HL-60 (cell line): ENCODE data around the gene EGFR.

Experiments used
- DNase-seq, 2 experiments: peaks; one replicate each; pipeline ENCODE4 v3.0.0-alpha.2; 2010 to 2020; ENCODE audit warnings: low read depth in 1 of 2, low spot score in 1 of 2
- H3K27ac ChIP-seq: fragments of 250-450 bp; sonication (Bioruptor Pico); replicated peaks from 2 replicates; pipeline ENCODE4 v1.5.1; 2020; ENCODE audit warnings: mild to moderate bottlenecking, moderate library complexity
- H3K27me3 ChIP-seq: fragments of 250-450 bp; sonication (Bioruptor Pico); 2 replicates; pipeline ENCODE4 v1.5.1; 2021; ENCODE audit warnings: mild to moderate bottlenecking, moderate library complexity; ENCODE audit not compliant: insufficient read depth, poor library complexity, severe bottlenecking
- H3K4me3 ChIP-seq: replicated peaks from 2 replicates; pipeline ENCODE4 v1.5.1; 2011; ENCODE audit warnings: mild to moderate bottlenecking, control low read depth, low read length; ENCODE audit not compliant: insufficient read depth
- CTCF ChIP-seq: IDR thresholded peaks from one replicate; pipeline ENCODE4 v1.5.1; 2011; ENCODE audit warnings: low read length, control low read depth, inconsistent platforms; ENCODE audit not compliant: insufficient read depth
- GABPA ChIP-seq: IDR thresholded peaks from 2 replicates; pipeline ENCODE4 v1.6.1; 2012; ENCODE audit warnings: low read depth
- POLR2AphosphoS5 ChIP-seq: IDR thresholded peaks from 2 replicates; pipeline ENCODE4 v1.6.1; 2012; ENCODE audit warnings: low read depth
- REST ChIP-seq: IDR thresholded peaks from 2 replicates; pipeline ENCODE4 v1.6.1; 2012; ENCODE audit warnings: low read depth; ENCODE audit not compliant: insufficient replicate concordance
- SPI1 ChIP-seq: IDR thresholded peaks from 2 replicates; pipeline ENCODE4 v1.6.1; 2012; ENCODE audit warnings: low read depth, mild to moderate bottlenecking, borderline replicate concordance

Gene EGFR

GRCh38 chr7:55188590-55189138, 169.8 kb downstream of the EGFR start:
- Histone ChIP-seq H3K4me3 (no peak overlapping the region), H3K27me3 (no peaks in the 10 kb centered on the region), H3K27ac (no peak overlapping the region)
- DNase-seq: no peak
- TF ChIP-seq REST (no peak), GABPA (no peak), POLR2AphosphoS5 (no peak), SPI1 (no peak), CTCF (no peak)

GRCh38 chr7:55189146-55189766, 170.4 kb downstream of the EGFR start:
- no peaks in the 10 kb centered on the region for H3K27me3 ChIP-seq
- H3K27ac ChIP-seq: no peak overlapping the region
- TF ChIP-seq REST: no peak
- TF ChIP-seq GABPA: no peak
- TF ChIP-seq CTCF: no peak
- TF ChIP-seq POLR2AphosphoS5: no peak
- DNase-seq: no peak
- no peak overlapping the region for H3K4me3 ChIP-seq

GRCh38 chr7:55189878-55190436, 171.1 kb downstream of the EGFR start:
- TF ChIP-seq POLR2AphosphoS5 (no peak), CTCF (no peak), SPI1 (no peak), GABPA (no peak), REST (no peak)
- Histone ChIP-seq H3K27me3 (no peaks in the 10 kb centered on the region), H3K4me3 (no peak overlapping the region), H3K27ac (no peak overlapping the region)
- DNase-seq: no peak
